Measurements from ENCODE around the gene DPCD.
"Not testable (repeated sequence)": the region's sequence is repeated elsewhere in the genome, so short reads cannot be mapped to it uniquely, and the experiment has no call there.

Gene DPCD

DNA sequence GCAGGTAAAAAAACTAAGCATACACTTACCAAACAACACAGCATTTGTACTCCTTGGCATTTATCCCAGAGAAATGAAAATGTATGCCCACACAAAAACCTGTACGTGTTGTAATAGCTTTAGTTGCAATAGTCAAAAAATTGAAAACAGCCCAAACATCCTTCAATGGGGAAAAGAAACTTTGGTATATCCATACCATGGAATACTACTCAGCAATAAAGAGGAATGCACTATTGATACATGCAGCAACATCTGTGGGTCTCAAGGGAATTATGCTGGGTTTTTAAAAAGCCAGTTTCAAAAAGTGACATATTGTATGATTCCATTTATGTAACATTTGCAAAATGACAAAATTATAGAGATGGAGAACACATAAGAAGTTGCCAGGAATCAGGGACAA, 35.4 kb downstream of the DPCD start:
- no peak for DNase-seq

DNA sequence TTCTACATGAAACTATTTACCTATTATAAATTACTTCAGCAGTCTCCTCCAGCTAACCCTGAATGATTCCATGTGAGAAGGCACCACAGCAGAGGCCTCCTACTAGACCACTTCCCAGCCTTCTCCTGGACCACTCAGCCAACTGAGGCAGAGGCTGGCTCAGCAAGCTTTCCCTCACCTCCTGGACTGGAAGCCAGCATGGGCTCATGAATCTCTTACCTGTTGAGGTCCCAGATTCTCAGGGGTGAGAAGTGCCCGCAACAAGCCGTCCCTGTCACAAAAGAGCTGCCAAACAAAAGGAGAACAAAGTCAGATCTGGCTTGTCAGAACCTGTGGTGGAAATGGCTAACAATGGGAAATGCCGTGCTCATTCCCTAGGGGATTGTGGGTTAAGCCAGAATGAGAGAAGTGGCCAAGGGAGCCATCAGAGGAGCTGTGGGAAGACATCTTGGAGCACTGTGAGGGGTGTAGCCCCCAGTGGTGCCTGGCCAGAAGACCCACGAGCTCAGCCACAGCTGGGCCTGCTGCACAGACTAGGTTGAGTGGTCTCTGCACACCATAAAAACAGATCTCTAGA, 36.5 kb downstream of the DPCD start:
- DNase-seq = no peak

GRCh38 chr10:101625821-101626412, 37.8 kb downstream of the DPCD start:
- no peak for DNase-seq

DNA sequence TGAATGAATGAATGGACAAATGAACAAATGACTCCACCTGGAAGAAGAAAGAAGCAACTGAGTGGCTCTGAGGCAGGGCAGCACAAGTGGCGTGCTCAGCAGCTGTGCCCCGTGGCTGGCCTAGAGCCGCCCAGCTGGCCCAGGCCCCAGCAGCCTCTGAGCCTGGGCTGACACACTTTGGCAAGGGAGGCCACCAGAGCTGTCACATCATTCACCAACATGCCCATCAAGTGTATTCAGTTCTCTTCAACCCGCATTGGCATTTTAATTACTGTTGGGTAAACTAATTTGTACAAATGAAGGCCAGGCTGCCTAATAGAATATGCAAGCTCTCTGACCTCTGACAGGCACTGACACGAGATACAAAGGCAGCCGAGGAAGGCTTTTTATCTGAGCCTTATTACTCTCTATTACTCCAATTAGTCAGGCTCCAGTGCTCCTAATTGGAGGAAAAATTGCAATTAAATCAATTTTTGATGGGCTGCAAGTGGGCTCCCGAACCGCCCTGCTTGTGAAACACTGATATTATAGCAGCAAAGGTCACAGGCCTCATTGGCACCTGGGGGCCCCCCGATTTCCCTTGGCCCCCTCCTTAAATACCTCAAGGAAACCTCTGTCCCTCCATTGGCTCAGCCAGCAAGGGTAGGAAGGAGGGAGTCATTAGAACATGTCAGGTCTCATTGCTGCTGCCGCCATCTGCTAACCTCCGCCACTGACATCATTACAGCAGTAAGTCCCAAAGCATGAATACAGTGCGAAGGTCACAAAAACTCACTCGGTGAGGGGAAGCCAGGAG, 41.9 kb downstream of the DPCD start:
- DNase-seq = no peak

GRCh38 chr10:101630633-101630920, 42.5 kb downstream of the DPCD start:
- DNase-seq = no peak

DNA sequence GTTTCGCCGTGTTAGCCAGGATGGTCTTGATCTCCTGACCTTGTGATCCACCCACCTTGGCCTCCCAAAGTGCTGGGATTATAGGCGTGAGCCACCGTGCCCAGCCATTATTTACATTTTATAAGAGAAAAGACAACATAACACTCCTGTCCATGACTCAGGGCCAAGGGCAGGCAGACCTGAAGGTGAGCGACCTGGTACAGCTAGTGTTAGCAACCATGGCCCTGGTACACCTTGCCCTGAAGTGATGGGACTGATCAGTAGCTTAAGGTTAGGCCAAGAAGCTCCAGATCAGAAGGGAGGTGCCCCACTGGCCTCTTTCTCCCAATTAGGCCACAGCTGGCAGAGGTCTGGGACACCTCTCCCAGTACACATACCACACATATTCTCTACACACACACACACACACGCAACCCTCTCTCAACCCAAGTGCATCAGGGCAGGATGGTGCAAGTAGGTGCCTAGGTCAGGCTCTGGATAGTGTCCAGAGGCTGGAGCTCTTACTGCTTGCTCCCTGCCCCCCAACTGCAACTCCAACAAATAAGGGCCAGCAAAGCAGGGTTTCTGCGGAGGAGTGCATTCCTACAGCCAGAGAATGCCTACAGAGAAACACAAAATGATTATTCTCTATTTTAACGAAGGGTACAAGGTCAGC, 43.8 kb downstream of the DPCD start:
- no peak for DNase-seq

GRCh38 chr10:101633510-101633909, 45.4 kb downstream of the DPCD start:
- DNase-seq = not testable (repeated sequence)

- no peak for DNase-seq
These were observed 51.2 kb downstream of the DPCD start for GRCh38 chr10:101639141-101639900.

GRCh38 chr10:101643546-101643945, 55.4 kb downstream of the DPCD start:
- DNase-seq = no peak

- no peak for DNase-seq
These were observed 55.9 kb downstream of the DPCD start for GRCh38 chr10:101644002-101644401.

GRCh38 chr10:101645659-101646058, 57.5 kb downstream of the DPCD start:
- no peak for DNase-seq

- no peak for DNase-seq
These were observed 58.2 kb downstream of the DPCD start for GRCh38 chr10:101646364-101646763.

- no peak for DNase-seq
These were observed 59.1 kb downstream of the DPCD start for GRCh38 chr10:101647255-101647654.

- DNase-seq = no peak
These were observed 61.5 kb downstream of the DPCD start for GRCh38 chr10:101649525-101650085.

GRCh38 chr10:101650863-101651262, 62.7 kb downstream of the DPCD start:
- no peak for DNase-seq

GRCh38 chr10:101651336-101651735, 63.2 kb downstream of the DPCD start:
- no peak for DNase-seq

DNA sequence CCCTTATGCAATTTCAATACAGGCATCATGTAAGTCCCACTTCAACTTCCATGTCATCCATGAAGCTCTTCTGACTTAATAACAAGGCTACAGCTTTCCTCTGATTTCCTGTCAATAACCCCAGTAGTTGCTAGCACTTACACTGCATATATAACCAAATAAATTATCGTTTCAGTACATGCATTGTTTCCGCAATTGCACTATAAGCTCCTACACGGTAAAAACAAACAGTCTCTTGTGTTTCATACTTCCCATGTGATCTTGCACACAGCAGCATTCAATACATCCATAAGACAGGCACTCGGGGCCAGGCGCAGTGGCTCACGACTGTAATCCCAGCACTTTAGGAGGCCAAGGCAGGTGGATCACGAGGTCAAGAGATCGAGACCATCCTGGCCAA, 65.4 kb downstream of the DPCD start:
- DNase-seq = no peak

- no peak for DNase-seq
These were observed 67.4 kb downstream of the DPCD start for GRCh38 chr10:101655570-101655969.

GRCh38 chr10:101656890-101657289, 68.8 kb downstream of the DPCD start:
- DNase-seq = no peak

- no peak for DNase-seq
These were observed 70.9 kb downstream of the DPCD start for GRCh38 chr10:101658975-101659374.

Data from NCI-H510A (cell line).